ENCODE results near the gene TNRC18. TPM values are rescaled to one million over a fixed set of nuclear protein-coding genes. Genes with fewer than 3 reads are reported as not detected.

TNRC18 gene
- total and polyA plus RNA-seq, 9 of the 15 experiments (the other 6 are each of a cell fraction or from before 2014, with no cell fraction given), result 0.03 to 43.2 (median 18.0) TPM

- TF ChIP-seq ZSCAN32 (CRISPR knock-in tag; IDR thresholded peaks at IDR 0.05), result 0 out of 2 replicates have a peak, but pooled peaks have one; percentile 10
- TF ChIP-seq ZNF518B (CRISPR knock-in tag; IDR thresholded peaks at IDR 0.05), result no peak
- TF ChIP-seq BDP1 (IDR thresholded peaks at IDR 0.05; ENCODE audit: insufficient read depth, insufficient read length), result no peak
- no peak for TF ChIP-seq PCBP2 (IDR thresholded peaks at IDR 0.05; ENCODE audit: low read depth, low read length, poor library complexity, severe bottlenecking)
- TF ChIP-seq ZNF280A (IDR thresholded peaks at IDR 0.05; ENCODE audit: low read depth, partially characterized antibody), result no peak
- TF ChIP-seq KLF16 (IDR thresholded peaks at IDR 0.05), result no peak
- no peak for TF ChIP-seq IFI16 (CRISPR knock-in tag; IDR thresholded peaks at IDR 0.05)
- no peak for TF ChIP-seq COPS2 (conservative IDR thresholded peaks at IDR 0.05)
- no peak for TF ChIP-seq KAT2B (IDR thresholded peaks at IDR 0.05; ENCODE audit: low read depth, low read length)
- TF ChIP-seq BCOR (IDR thresholded peaks at IDR 0.05), result no peak; the same call in 1 of the 2 replicates
- 0 out of 2 replicates have a peak, but pooled peaks have one; percentile 63 for TF ChIP-seq CEBPG (CRISPR knock-in tag; IDR thresholded peaks at IDR 0.05)
- peak; percentile 26 to 77; a peak in 3 of 4 replicates for TF ChIP-seq CEBPG (tag; conservative IDR thresholded peaks at IDR 0.05 in 1 of 2, IDR thresholded peaks at IDR 0.05 in 1 of 2)
- TF ChIP-seq HINFP (tag; conservative IDR thresholded peaks at IDR 0.05; ENCODE audit: low read depth), result no peak
- TF ChIP-seq GATA2 (CRISPR knock-in tag; IDR thresholded peaks at IDR 0.05), result no peak
- TF ChIP-seq HMG20A (CRISPR knock-in tag; conservative IDR thresholded peaks at IDR 0.05), result no peak
- peak; percentile 77 for TF ChIP-seq FOSL1 (tag; conservative IDR thresholded peaks at IDR 0.05)
- TF ChIP-seq ZFX (CRISPR knock-in tag; IDR thresholded peaks at IDR 0.05), result no peak
- no peak for TF ChIP-seq HNRNPL (IDR thresholded peaks at IDR 0.05; ENCODE audit: low read depth, low read length)
- TF ChIP-seq MBD1 (CRISPR knock-in tag; IDR thresholded peaks at IDR 0.05), result no peak
- no peak for TF ChIP-seq ETV6 (IDR thresholded peaks at IDR 0.05; ENCODE audit: borderline replicate concordance in 1 of 2, low read depth in 2 of 2, low read length in 1 of 2)
- no peak for TF ChIP-seq ETV6 (CRISPR knock-in tag; IDR thresholded peaks at IDR 0.05; ENCODE audit: borderline replicate concordance)
Measured at GRCh38 chr7:5452937-5453540, 29.4 kb upstream of the TNRC18 start (continued).
